ENCODE results near the gene HOXD11. TPM values are rescaled to one million over a fixed set of nuclear protein-coding genes. Genes with fewer than 3 reads are reported as not detected.

The HOXD11 gene
- total and polyA plus RNA-seq, 2 experiments from 2014 or later = 28.4 to 30.0 TPM

- Histone ChIP-seq H3F3A (ENCODE audit: insufficient read depth) (no peaks in the 10 kb centered on the region), H3K27me3 (replicated peaks; ENCODE audit: insufficient read depth) (no peaks in the 10 kb centered on the region), H2AFZ (no peak overlapping the region), H3K9ac (no peak overlapping the region), H3K4me1 (ENCODE audit: insufficient read depth) (no peaks in the 10 kb centered on the region), H3K36me3 (ENCODE audit: low read depth) (no peaks in the 10 kb centered on the region), H3K79me2 (ENCODE audit: insufficient read depth) (peaks cover 96% of the 10 kb centered on the region), H3K4me2 (ENCODE audit: unreplicated experiment) (no peak overlapping the region), H3K9me2 (ENCODE audit: insufficient read depth) (no peaks in the 10 kb centered on the region), H3K9me3 (ENCODE audit: low read depth) (no peaks in the 10 kb centered on the region), H3K4me3 (no peak overlapping the region), H3K27ac (no peak overlapping the region), H4K20me1 (ENCODE audit: insufficient read depth) (peaks cover 2% of the 10 kb centered on the region; the same call in 1 of the 2 replicates)
- in situ Hi-C loops (cut with MboI) = loop anchor here (10.0 kb wide), 1 partner anchor 308 kb away; no protein-coding TSS in a partner anchor
- no peak for TF ChIP-seq EZH2phosphoT487 (IDR thresholded peaks at IDR 0.05; ENCODE audit: insufficient read depth, low read depth)
- DNase-seq = no peak
These were observed 39.6 kb downstream of the HOXD11 start for GRCh38 chr2:176146645-176147044.

- no peak overlapping the region for H3K27ac ChIP-seq
- H3K9ac ChIP-seq = no peak overlapping the region
- peaks cover 2% of the 10 kb centered on the region; the same call in 1 of the 2 replicates for H4K20me1 ChIP-seq (ENCODE audit: insufficient read depth)
- no peaks in the 10 kb centered on the region for H3K9me2 ChIP-seq (ENCODE audit: insufficient read depth)
- WGBS, 2 experiments (ENCODE audit: low coverage in 1 of 2, low lambda C conversion rate in 2 of 2, missing lambda C conversion rate in 2 of 2) = 93 to 96% methylated on average over 32 of the region's 32 CpGs
- H3K9me3 ChIP-seq (ENCODE audit: low read depth) = no peaks in the 10 kb centered on the region
- H3K36me3 ChIP-seq (ENCODE audit: low read depth) = no peaks in the 10 kb centered on the region
- H3K79me2 ChIP-seq (ENCODE audit: insufficient read depth) = peaks cover 93% of the 10 kb centered on the region
- TF ChIP-seq EZH2 (IDR thresholded peaks at IDR 0.05; ENCODE audit: insufficient read depth, poor library complexity, severe bottlenecking) = no peak
- TF ChIP-seq EZH2phosphoT487 (IDR thresholded peaks at IDR 0.05; ENCODE audit: insufficient read depth, low read depth) = no peak
- no peak overlapping the region for H2AFZ ChIP-seq
- H3K4me1 ChIP-seq (ENCODE audit: insufficient read depth) = no peaks in the 10 kb centered on the region
- DNase-seq = no peak
- no peak overlapping the region for H3K4me3 ChIP-seq
- H3F3A ChIP-seq (ENCODE audit: insufficient read depth) = no peaks in the 10 kb centered on the region
- no peak overlapping the region for H3K4me2 ChIP-seq (ENCODE audit: unreplicated experiment)
- H3K27me3 ChIP-seq (replicated peaks; ENCODE audit: insufficient read depth) = no peaks in the 10 kb centered on the region
- in situ Hi-C loops (cut with MboI) = loop anchor here (10.0 kb wide), 1 partner anchor 307 kb away; no protein-coding TSS in a partner anchor
These were observed 40.2 kb downstream of the HOXD11 start for GRCh38 chr2:176147210-176147799.

GRCh38 chr2:176147800-176148496 is 40.9 kb downstream of the HOXD11 start:
- no peak overlapping the region for H3K27ac ChIP-seq
- H3K4me2 ChIP-seq (ENCODE audit: unreplicated experiment) = no peak overlapping the region
- no peak for DNase-seq
- no peak for TF ChIP-seq EZH2phosphoT487 (IDR thresholded peaks at IDR 0.05; ENCODE audit: insufficient read depth, low read depth)
- in situ Hi-C loops (cut with MboI) = loop anchor here (10.0 kb wide), 1 partner anchor 307 kb away; no protein-coding TSS in a partner anchor
- no peaks in the 10 kb centered on the region for H3K4me1 ChIP-seq (ENCODE audit: insufficient read depth)
- peaks cover 2% of the 10 kb centered on the region; the same call in 1 of the 2 replicates for H4K20me1 ChIP-seq (ENCODE audit: insufficient read depth)
- H3F3A ChIP-seq (ENCODE audit: insufficient read depth) = no peaks in the 10 kb centered on the region
- H3K9ac ChIP-seq = no peak overlapping the region
- no peak overlapping the region for H2AFZ ChIP-seq
- no peaks in the 10 kb centered on the region for H3K9me2 ChIP-seq (ENCODE audit: insufficient read depth)
- H3K4me3 ChIP-seq = no peak overlapping the region
- WGBS, 2 experiments (ENCODE audit: low coverage in 1 of 2, low lambda C conversion rate in 2 of 2, missing lambda C conversion rate in 2 of 2) = 87% methylated on average over 28 to 31 of the region's 31 CpGs
- H3K79me2 ChIP-seq (ENCODE audit: insufficient read depth) = peaks cover 86% of the 10 kb centered on the region
- H3K36me3 ChIP-seq (ENCODE audit: low read depth) = peaks cover 4% of the 10 kb centered on the region; the same call in 1 of the 2 replicates
- no peaks in the 10 kb centered on the region for H3K27me3 ChIP-seq (replicated peaks; ENCODE audit: insufficient read depth)
- H3K9me3 ChIP-seq (ENCODE audit: low read depth) = no peaks in the 10 kb centered on the region

DNA sequence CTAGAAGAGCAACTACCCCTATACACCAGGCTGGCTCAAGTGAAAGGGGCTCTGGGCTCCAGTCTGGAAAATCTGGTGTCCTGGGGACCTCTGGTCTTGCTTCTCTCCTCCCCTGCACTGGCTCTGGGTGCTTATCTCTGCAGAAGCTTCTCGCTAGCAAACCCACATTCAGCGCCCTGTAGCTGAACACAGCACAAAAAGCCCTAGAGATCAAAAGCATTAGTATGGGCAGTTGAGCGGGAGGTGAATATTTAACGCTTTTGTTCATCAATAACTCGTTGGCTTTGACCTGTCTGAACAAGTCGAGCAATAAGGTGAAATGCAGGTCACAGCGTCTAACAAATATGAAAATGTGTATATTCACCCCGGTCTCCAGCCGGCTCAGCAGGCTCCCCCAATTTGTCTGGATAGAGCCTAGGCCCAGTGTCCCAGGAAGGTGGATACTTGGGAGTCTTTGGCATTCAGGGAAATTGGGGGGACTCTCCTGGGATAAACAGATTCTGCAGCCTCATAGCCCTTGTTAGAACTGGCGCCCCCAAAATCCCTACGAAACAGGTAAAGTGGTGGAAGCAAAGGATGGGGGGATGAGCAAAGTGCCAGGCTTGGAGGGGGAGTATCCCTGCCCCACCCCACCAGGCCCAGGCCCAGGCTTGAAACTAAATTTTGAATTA is 41.8 kb downstream of the HOXD11 start:
- no peaks in the 10 kb centered on the region for H3K9me2 ChIP-seq (ENCODE audit: insufficient read depth)
- no peaks in the 10 kb centered on the region for H3K9me3 ChIP-seq (ENCODE audit: low read depth)
- TF ChIP-seq EZH2phosphoT487 (IDR thresholded peaks at IDR 0.05; ENCODE audit: insufficient read depth, low read depth) (no peak), EZH2 (IDR thresholded peaks at IDR 0.05; ENCODE audit: insufficient read depth, poor library complexity, severe bottlenecking) (no peak)
- no peak overlapping the region for H3K9ac ChIP-seq
- no peak overlapping the region for H3K4me2 ChIP-seq (ENCODE audit: unreplicated experiment)
- DNase-seq = no peak
- peaks cover 77% of the 10 kb centered on the region for H3K79me2 ChIP-seq (ENCODE audit: insufficient read depth)
- no peaks in the 10 kb centered on the region for H3K27me3 ChIP-seq (replicated peaks; ENCODE audit: insufficient read depth)
- in situ Hi-C loops (cut with MboI) = loop anchor here (10.0 kb wide), 1 partner anchor 306 kb away; no protein-coding TSS in a partner anchor
- H4K20me1 ChIP-seq (ENCODE audit: insufficient read depth) = peaks cover 2% of the 10 kb centered on the region; the same call in 1 of the 2 replicates
- no peak overlapping the region for H3K27ac ChIP-seq
- no peak overlapping the region for H3K4me3 ChIP-seq
- no peak overlapping the region for H2AFZ ChIP-seq
- 0 out of 2 replicates have a peak, but pooled peaks cover 5% of the 10 kb centered on the region for H3F3A ChIP-seq (ENCODE audit: insufficient read depth)
- peaks cover 4% of the 10 kb centered on the region; the same call in 1 of the 2 replicates for H3K36me3 ChIP-seq (ENCODE audit: low read depth)
- H3K4me1 ChIP-seq (ENCODE audit: insufficient read depth) = no peaks in the 10 kb centered on the region
- 97 to 99% methylated on average over 11 of the region's 11 CpGs for WGBS, 2 experiments (ENCODE audit: low coverage in 1 of 2, low lambda C conversion rate in 2 of 2, missing lambda C conversion rate in 2 of 2)

All from GM23248 (cell line).